H1 (cell line): Measurements from ENCODE around the gene NRXN2. TPM values are rescaled to one million over a fixed set of nuclear protein-coding genes. Genes with fewer than 3 reads are reported as not detected.

Experiments
- CBX5 ChIP-seq: fragments of 300-800, 300-1000 bp; sonication (generic); IDR thresholded peaks from 2 replicates; pipeline ENCODE4 v1.7.1; 2016; ENCODE audit warnings: antibody characterized with exemption, low read length, low read depth
- FOSL1 ChIP-seq: IDR thresholded peaks from 2 replicates; pipeline ENCODE4 v1.6.1; 2011; ENCODE audit warnings: mild to moderate bottlenecking, low read depth, low read length, moderate library complexity; ENCODE audit not compliant: insufficient read depth
- KDM5A ChIP-seq: fragments of 200-600 bp; IDR thresholded peaks from 2 replicates; pipeline ENCODE4 v1.7.1; 2012; ENCODE audit warnings: mild to moderate bottlenecking, low read length, inconsistent platforms, mixed read lengths
- polyA plus RNA-seq, 7 experiments: library from polyadenylated mRNA; depleted of rRNA in 3 of 7; stranded (reverse) in 5 of 7; unstranded in 2 of 7; fragments of >200 nt in 5 of 7; fragments of 200-250 nt in 2 of 7; gene quantifications; 1 replicate in 5 of 7; 2 replicates in 1 of 7; 4 replicates in 1 of 7; pipeline versions ENCODE4 v1.2.1 to v1.2.3, GENCODE V29; 2011 to 2013; ENCODE audit warnings: missing spikeins in 2 of 7, mixed read lengths in 2 of 7
- total RNA-seq: library from RNA; stranded (reverse); fragmentation: NEBNext Ultra II Directional; extraction: Animal tissue kit (Norgen Biotek cat#: 25700); gene quantifications from 2 replicates; pipeline ENCODE4 v1.2.1, GENCODE V29; 2021

The NRXN2 gene
- total and polyA plus RNA-seq, 2 of the 8 experiments (the other 6 are each of a cell fraction or from before 2014, with no cell fraction given) = 1.3 to 11.5 TPM

DNA sequence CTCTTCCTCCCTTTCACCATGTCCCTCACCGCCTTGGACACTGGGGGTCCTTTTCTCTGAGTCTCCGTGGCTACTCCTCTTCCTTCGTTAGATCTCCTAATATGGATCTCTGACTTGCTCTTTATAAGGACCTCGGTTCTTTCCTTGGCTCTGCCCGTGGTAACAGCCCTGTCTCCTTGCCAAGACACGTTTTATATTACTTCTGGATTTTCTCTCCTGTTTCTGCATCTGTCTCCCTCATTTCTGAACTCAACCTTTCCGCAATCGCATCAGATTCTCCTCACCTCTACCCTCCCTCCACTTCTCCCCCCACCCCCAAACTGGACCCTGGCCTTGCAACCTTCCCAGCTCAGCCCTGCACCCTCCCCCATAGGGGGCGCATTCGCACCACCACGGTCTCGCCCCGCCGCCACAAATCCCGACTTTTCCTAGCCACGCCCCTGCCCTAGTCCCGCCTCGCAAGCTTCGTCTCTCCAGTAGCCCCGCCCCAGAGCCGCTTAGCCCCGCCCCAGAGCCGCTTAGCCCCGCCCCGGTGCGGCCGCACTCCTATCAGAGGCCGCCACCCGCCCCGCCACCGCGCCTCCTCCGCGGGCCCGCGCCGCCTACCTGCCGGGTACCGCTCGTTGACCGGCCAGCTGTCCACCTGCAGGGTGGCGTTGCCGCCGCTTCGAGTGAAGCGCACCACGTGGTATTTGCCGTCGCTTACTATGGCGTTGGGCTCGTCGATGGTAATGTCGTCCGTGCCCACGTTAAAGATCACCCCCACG is 93.0 kb downstream of the NRXN2 start (continued):
- TF ChIP-seq KDM5A = no peak
- TF ChIP-seq CBX5 = no peak
- no peak for TF ChIP-seq FOSL1
